K562 (cell line): ENCODE results near the gene EXOC4.

Experiments used
- CHD7 ChIP-seq: fragments of 200-600 bp; sonication (generic); IDR thresholded peaks from one replicate; pipeline ENCODE4 v1.6.1; 2012; ENCODE audit warnings: mild to moderate bottlenecking, low read depth, low read length, inconsistent platforms
- CTCF ChIP-seq, 3 experiments: IDR thresholded peaks in 2 of 3; conservative IDR thresholded peaks in 1 of 3; 2 replicates each; pipeline ENCODE4 v1.5.1; 2011 to 2012; ENCODE audit warnings: low read length in 3 of 3, mild to moderate bottlenecking in 3 of 3, control low read depth in 2 of 3, improper control_type of control experiment in 1 of 3, inconsistent platforms in 1 of 3, low read depth in 1 of 3, mixed read lengths in 1 of 3, moderate library complexity in 1 of 3; ENCODE audit not compliant: insufficient read depth in 2 of 3
- CUX1 ChIP-seq: fragments of 200-800 bp; sonication (Bioruptor generic); IDR thresholded peaks from 2 replicates; pipeline ENCODE4 v1.6.1; 2016; ENCODE audit warnings: missing genetic modification characterization, missing compliant biosample characterization
- HDAC6 ChIP-seq: IDR thresholded peaks from 2 replicates; pipeline ENCODE4 v1.6.1; 2012; ENCODE audit warnings: low read depth, mild to moderate bottlenecking, control low read depth, inconsistent platforms, low read length, moderate library complexity
- NR3C1 ChIP-seq: sonication (generic); formaldehyde crosslinking; IDR thresholded peaks from 2 replicates; pipeline ENCODE4 v1.8.1; 2022; ENCODE audit warnings: missing genetic modification reagents
- POLR2B ChIP-seq: fragments of 450-650 bp; IDR thresholded peaks from 2 replicates; pipeline ENCODE4 v1.6.1; 2018; ENCODE audit warnings: low read depth; ENCODE audit not compliant: partially characterized antibody
- RBM15 ChIP-seq: fragments of 200-400 bp; formaldehyde crosslinking; IDR thresholded peaks from 2 replicates; pipeline ENCODE4 v1.6.1; 2018; ENCODE audit warnings: mild to moderate bottlenecking, low read length, moderate library complexity; ENCODE audit not compliant: insufficient read depth
- SAP30 ChIP-seq: fragments of 200-600 bp; sonication (generic); IDR thresholded peaks from 2 replicates; pipeline ENCODE4 v1.6.1; 2012; ENCODE audit warnings: borderline replicate concordance, low read depth, mild to moderate bottlenecking, moderate library complexity, low read length, control low read depth, inconsistent platforms; ENCODE audit not compliant: insufficient read depth, poor library complexity, severe bottlenecking
- SMARCB1 ChIP-seq: IDR thresholded peaks from 2 replicates; pipeline ENCODE4 v1.6.1; 2011; ENCODE audit warnings: improper control_type of control experiment, low read depth; ENCODE audit not compliant: insufficient read length
- SPI1 ChIP-seq: IDR thresholded peaks from 2 replicates; pipeline ENCODE4 v1.6.1; 2011; ENCODE audit warnings: low read depth, low read length, control low read depth, borderline replicate concordance
- TARDBP ChIP-seq: fragments of 450-650 bp; IDR thresholded peaks from 2 replicates; pipeline ENCODE4 v1.6.1; 2016
- ZNF224 ChIP-seq: sonication (generic); formaldehyde crosslinking; IDR thresholded peaks from 2 replicates; pipeline ENCODE4 v1.8.0; 2022; ENCODE audit warnings: mild to moderate bottlenecking, missing genetic modification reagents
- ZNF274 ChIP-seq: IDR thresholded peaks from 2 replicates; pipeline ENCODE4 v1.6.1; 2011; ENCODE audit warnings: low read depth, mild to moderate bottlenecking, low read length, moderate library complexity, borderline replicate concordance
- ZNF395 ChIP-seq: fragments of 200-800 bp; sonication (Bioruptor generic); IDR thresholded peaks from 2 replicates; pipeline ENCODE4 v1.6.1; 2017; ENCODE audit warnings: missing genetic modification characterization, missing compliant biosample characterization

- TF ChIP-seq HDAC6 (no peak), CTCF (IDR thresholded peaks at IDR 0.05 in 2 of 3, conservative IDR thresholded peaks at IDR 0.05 in 1 of 3; ENCODE audit: insufficient read depth in 2 of 3, low read depth in 1 of 3, low read length in 3 of 3) (no peak), SMARCB1 (no peak), SAP30 (no peak), ZNF224 (no peak), CUX1 (CRISPR knock-in tag) (no peak), SPI1 (no peak), TARDBP (no peak), NR3C1 (no peak), POLR2B (no peak), RBM15 (no peak), ZNF395 (CRISPR knock-in tag) (no peak), ZNF274 (no peak), CHD7 (no peak)
Observed at GRCh38 chr7:133821171-133821570, 568.3 kb downstream of the EXOC4 start.
